AG09319 (cell line): ENCODE data around the gene NEK7.

Experiments
- DNase-seq: peaks from one replicate; pipeline ENCODE4 v3.0.0-alpha.2; 2010; ENCODE audit warnings: low read depth; ENCODE audit errors: extremely low read depth
- CTCF ChIP-seq: IDR thresholded peaks from 2 replicates; pipeline ENCODE4 v1.5.1; 2011; ENCODE audit warnings: low read depth, mild to moderate bottlenecking, inconsistent platforms, low read length, moderate library complexity

NEK7 gene

GRCh38 chr1:198244772-198245171 lies 88.0 kb downstream of the NEK7 start:
- no peak for DNase-seq
- no peak for TF ChIP-seq CTCF

GRCh38 chr1:198245379-198245778 lies 88.6 kb downstream of the NEK7 start:
- no peak for DNase-seq
- no peak for TF ChIP-seq CTCF

GRCh38 chr1:198246337-198246736 lies 89.5 kb downstream of the NEK7 start:
- TF ChIP-seq CTCF = no peak
- no peak for DNase-seq

- DNase-seq = no peak
- TF ChIP-seq CTCF = no peak
These were observed 96.5 kb downstream of the NEK7 start for GRCh38 chr1:198253259-198253658.

GRCh38 chr1:198253668-198254067 lies 96.9 kb downstream of the NEK7 start:
- TF ChIP-seq CTCF = no peak
- no peak for DNase-seq

- TF ChIP-seq CTCF = no peak; the same call in 1 of the 2 replicates
- DNase-seq = no peak
These were observed 97.7 kb downstream of the NEK7 start for GRCh38 chr1:198254521-198254920.

GRCh38 chr1:198254948-198255347 lies 98.2 kb downstream of the NEK7 start:
- no peak for DNase-seq
- TF ChIP-seq CTCF = no peak
